DOHH2 (cell line): ENCODE data around the gene WASF2.

ENCODE experiments used
- EZH2phosphoT487 ChIP-seq: fragments of 200-600 bp; sonication (generic); IDR thresholded peaks from 2 replicates; pipeline ENCODE4 v1.6.1; 2017; ENCODE audit warnings: borderline replicate concordance, mild to moderate bottlenecking, antibody characterized with exemption, low read length, moderate library complexity, mixed read lengths
- TF ChIP-seq, protein P1 (sequence below): fragments of 200-600 bp; sonication (generic); IDR thresholded peaks from one replicate; pipeline ENCODE4 v1.5.1; 2014; ENCODE audit warnings: antibody characterized with exemption, mild to moderate bottlenecking, low read depth, low read length; ENCODE audit not compliant: poor library complexity, severe bottlenecking

DNA sequence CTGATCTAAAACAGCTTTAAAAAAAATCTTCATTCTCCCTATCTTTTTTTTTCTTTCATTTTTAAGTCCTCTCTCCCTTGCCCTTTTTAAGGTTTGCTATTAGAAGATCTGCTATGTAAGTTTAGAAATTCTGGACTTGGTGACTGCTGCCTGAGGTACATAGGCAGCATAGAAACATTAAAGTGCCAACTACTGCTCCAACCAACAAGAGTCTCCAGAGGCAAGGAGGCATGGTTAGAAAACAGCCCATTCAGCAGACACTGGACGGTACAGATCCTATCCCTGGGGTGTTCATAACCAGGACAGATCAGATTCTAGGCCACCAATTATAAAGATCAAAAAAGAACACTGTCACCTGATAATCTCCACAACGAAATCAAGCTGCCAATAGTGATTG is 60.9 kb downstream of the WASF2 start:
- TF ChIP-seq, protein P1, sequence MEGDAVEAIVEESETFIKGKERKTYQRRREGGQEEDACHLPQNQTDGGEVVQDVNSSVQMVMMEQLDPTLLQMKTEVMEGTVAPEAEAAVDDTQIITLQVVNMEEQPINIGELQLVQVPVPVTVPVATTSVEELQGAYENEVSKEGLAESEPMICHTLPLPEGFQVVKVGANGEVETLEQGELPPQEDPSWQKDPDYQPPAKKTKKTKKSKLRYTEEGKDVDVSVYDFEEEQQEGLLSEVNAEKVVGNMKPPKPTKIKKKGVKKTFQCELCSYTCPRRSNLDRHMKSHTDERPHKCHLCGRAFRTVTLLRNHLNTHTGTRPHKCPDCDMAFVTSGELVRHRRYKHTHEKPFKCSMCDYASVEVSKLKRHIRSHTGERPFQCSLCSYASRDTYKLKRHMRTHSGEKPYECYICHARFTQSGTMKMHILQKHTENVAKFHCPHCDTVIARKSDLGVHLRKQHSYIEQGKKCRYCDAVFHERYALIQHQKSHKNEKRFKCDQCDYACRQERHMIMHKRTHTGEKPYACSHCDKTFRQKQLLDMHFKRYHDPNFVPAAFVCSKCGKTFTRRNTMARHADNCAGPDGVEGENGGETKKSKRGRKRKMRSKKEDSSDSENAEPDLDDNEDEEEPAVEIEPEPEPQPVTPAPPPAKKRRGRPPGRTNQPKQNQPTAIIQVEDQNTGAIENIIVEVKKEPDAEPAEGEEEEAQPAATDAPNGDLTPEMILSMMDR: no peak
- TF ChIP-seq EZH2phosphoT487: no peak
